Measurements from ENCODE around the gene KRT82.

DNA sequence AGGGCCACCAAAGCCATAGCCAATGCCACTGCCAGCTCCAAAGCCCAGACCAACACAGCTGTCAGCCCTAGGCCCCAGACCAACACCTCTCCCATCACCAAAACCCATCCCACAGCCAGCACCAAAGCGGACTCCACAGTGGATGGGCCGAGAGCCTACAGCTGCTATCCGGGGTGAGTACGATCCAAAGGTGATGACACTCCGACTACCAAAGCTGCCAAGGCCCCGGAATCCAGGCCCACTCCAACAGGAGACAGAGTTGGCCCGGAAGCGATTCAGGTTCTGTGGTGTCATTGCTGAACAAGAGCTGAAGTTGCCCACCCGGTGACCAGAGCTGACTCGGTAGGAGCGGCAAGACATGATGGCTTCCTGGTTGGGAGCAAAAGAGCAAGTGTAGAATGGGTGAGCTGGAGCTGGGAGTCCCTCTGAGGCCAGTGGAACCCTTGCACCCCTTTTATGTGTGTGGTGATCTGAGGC is 20.9 kb downstream of the KRT82 start, which contains the start of gene KRT84:
- TF ChIP-seq YY1 (IDR thresholded peaks at IDR 0.05; ENCODE audit: low read depth, low read length) (no peak), JUN (IDR thresholded peaks at IDR 0.05; ENCODE audit: low read depth, low read length) (no peak)
